HepG2 (cell line): Measurements from ENCODE around the gene SRCIN1. TPM values are rescaled to one million over a fixed set of nuclear protein-coding genes. Genes with fewer than 3 reads are reported as not detected.

Experiments
- ARHGAP35 ChIP-seq: sonication (generic); formaldehyde crosslinking; IDR thresholded peaks from 2 replicates; pipeline ENCODE4 v1.9.0; 2022; ENCODE audit warnings: mild to moderate bottlenecking, inconsistent platforms, moderate library complexity, missing genetic modification reagents, borderline replicate concordance
- CBX2 ChIP-seq, 2 experiments: fragments of 200-600 bp in 1 of 2; sonication (generic); formaldehyde crosslinking in 1 of 2; IDR thresholded peaks; 2 replicates each; pipeline versions ENCODE4 v1.7.0 to v1.8.1; 2018 to 2022; ENCODE audit warnings: low read depth in 2 of 2, low read length in 1 of 2, mild to moderate bottlenecking in 1 of 2, missing genetic modification reagents in 1 of 2
- CCDC6 ChIP-seq: sonication (generic); formaldehyde crosslinking; IDR thresholded peaks from 2 replicates; pipeline ENCODE4 v1.8.1; 2022; ENCODE audit warnings: mild to moderate bottlenecking, missing genetic modification reagents, moderate library complexity
- CHD4 ChIP-seq: fragments of 200-600 bp; sonication (generic); IDR thresholded peaks from 2 replicates; pipeline ENCODE4 v1.7.0; 2017; ENCODE audit warnings: mild to moderate bottlenecking, low read length, borderline replicate concordance
- HDAC2 ChIP-seq: sonication (generic); formaldehyde crosslinking; IDR thresholded peaks from 2 replicates; pipeline ENCODE4 v1.4.0; 2020; ENCODE audit warnings: missing genetic modification reagents
- KDM5A ChIP-seq: fragments of 200-600 bp; sonication (generic); IDR thresholded peaks from 2 replicates; pipeline ENCODE4 v1.7.0; 2018; ENCODE audit warnings: antibody characterized with exemption, mild to moderate bottlenecking, low read length, borderline replicate concordance
- MED8 ChIP-seq: sonication (generic); formaldehyde crosslinking; IDR thresholded peaks from 2 replicates; pipeline ENCODE4 v1.8.1; 2023; ENCODE audit warnings: mild to moderate bottlenecking, missing genetic modification reagents; ENCODE audit not compliant: insufficient replicate concordance
- NCOA1 ChIP-seq: sonication (generic); formaldehyde crosslinking; IDR thresholded peaks from 2 replicates; pipeline ENCODE4 v1.9.0; 2021; ENCODE audit warnings: missing genetic modification reagents
- RAD21 ChIP-seq: fragments of 450-650 bp; formaldehyde crosslinking; IDR thresholded peaks from 2 replicates; pipeline ENCODE4 v1.5.0; 2020; ENCODE audit warnings: mild to moderate bottlenecking
- REPIN1 ChIP-seq: sonication (generic); formaldehyde crosslinking; IDR thresholded peaks from 2 replicates; pipeline ENCODE4 v1.8.0; 2022; ENCODE audit warnings: missing genetic modification reagents, low read depth, mild to moderate bottlenecking, borderline replicate concordance
- U2AF1 ChIP-seq: fragments of 200-400 bp; formaldehyde crosslinking; optimal IDR thresholded peaks from 2 replicates; pipeline ENCODE3; 2017; ENCODE audit warnings: mild to moderate bottlenecking, low read depth, low read length
- YEATS2 ChIP-seq: sonication (generic); formaldehyde crosslinking; IDR thresholded peaks from 2 replicates; pipeline ENCODE4 v1.4.0; 2020; ENCODE audit warnings: missing genetic modification reagents, borderline replicate concordance
- ZBTB21 ChIP-seq: sonication (generic); formaldehyde crosslinking; IDR thresholded peaks from 2 replicates; pipeline ENCODE4 v1.4.0; 2020; ENCODE audit warnings: missing genetic modification reagents
- ZNF329 ChIP-seq: sonication (generic); formaldehyde crosslinking; IDR thresholded peaks from 2 replicates; pipeline ENCODE4 v1.9.0; 2021; ENCODE audit warnings: low read depth, mild to moderate bottlenecking, missing genetic modification reagents
- ZNF34 ChIP-seq: sonication (generic); formaldehyde crosslinking; IDR thresholded peaks from 2 replicates; pipeline ENCODE4 v1.4.0; 2020; ENCODE audit warnings: mild to moderate bottlenecking, missing genetic modification reagents, borderline replicate concordance
- ZNF547 ChIP-seq: sonication (generic); formaldehyde crosslinking; IDR thresholded peaks from 2 replicates; pipeline ENCODE4 v1.5.1; 2020; ENCODE audit warnings: mild to moderate bottlenecking, missing genetic modification reagents
- ZNF570 ChIP-seq: sonication (generic); formaldehyde crosslinking; IDR thresholded peaks from 2 replicates; pipeline ENCODE4 v1.4.0; 2020; ENCODE audit warnings: mild to moderate bottlenecking, missing genetic modification reagents, borderline replicate concordance
- ZNF644 ChIP-seq: IDR thresholded peaks from 2 replicates; pipeline ENCODE4 v1.6.1; 2016; ENCODE audit warnings: low read depth
- ZNF766 ChIP-seq: sonication (generic); formaldehyde crosslinking; IDR thresholded peaks from 2 replicates; pipeline ENCODE4 v1.5.0; 2020; ENCODE audit warnings: missing genetic modification reagents, borderline replicate concordance
- ZNF839 ChIP-seq: sonication (generic); formaldehyde crosslinking; IDR thresholded peaks from 2 replicates; pipeline ENCODE4 v1.4.0; 2020; ENCODE audit warnings: missing genetic modification reagents, mild to moderate bottlenecking, borderline replicate concordance
- polyA plus RNA-seq, 8 experiments: library from polyadenylated mRNA; depleted of rRNA in 3 of 8; stranded (reverse) in 7 of 8; unstranded in 1 of 8; fragments of >200 nt; fragmentation: Illumina TruSeq in 4 of 8; extraction: Trizol in 4 of 8; gene quantifications; 2 replicates each; pipeline versions ENCODE4 v1.2.1 to v1.2.3, GENCODE V29; 2011 to 2016; ENCODE audit warnings: low read depth in 4 of 8, missing spikeins in 1 of 8, mixed read lengths in 1 of 8; ENCODE audit not compliant: insufficient read depth in 1 of 8
- total RNA-seq, 5 experiments: library from RNA; depleted of rRNA; stranded (reverse); fragments of >200 nt; fragmentation: Illumina TruSeq; extraction: Trizol; gene quantifications; 2 replicates each; pipeline ENCODE4 v1.2.3, GENCODE V29; 2016; ENCODE audit warnings: low read depth in 1 of 5
- TF ChIP-seq, protein P1 (sequence below): sonication (generic); formaldehyde crosslinking; IDR thresholded peaks from 2 replicates; pipeline ENCODE4 v1.8.0; 2022; ENCODE audit warnings: mild to moderate bottlenecking, missing genetic modification reagents, moderate library complexity
- TF ChIP-seq, protein P2 (sequence below): IDR thresholded peaks from 2 replicates; pipeline ENCODE4 v1.6.1; 2016; ENCODE audit warnings: low read depth, control low read depth
- TF ChIP-seq, protein P3 (sequence below): sonication (generic); formaldehyde crosslinking; IDR thresholded peaks from 2 replicates; pipeline ENCODE4 v1.4.0; 2020; ENCODE audit warnings: missing genetic modification reagents, borderline replicate concordance
- TF ChIP-seq, protein P4 (sequence below): sonication (generic); formaldehyde crosslinking; IDR thresholded peaks from 2 replicates; pipeline ENCODE4 v1.4.0; 2020; ENCODE audit warnings: mild to moderate bottlenecking, low read depth, missing genetic modification reagents

The SRCIN1 gene
- total and polyA plus RNA-seq, 2 of the 13 experiments (the other 11 are each of a cell fraction or from before 2014, with no cell fraction given), result 1.2 to 9.6 TPM

DNA sequence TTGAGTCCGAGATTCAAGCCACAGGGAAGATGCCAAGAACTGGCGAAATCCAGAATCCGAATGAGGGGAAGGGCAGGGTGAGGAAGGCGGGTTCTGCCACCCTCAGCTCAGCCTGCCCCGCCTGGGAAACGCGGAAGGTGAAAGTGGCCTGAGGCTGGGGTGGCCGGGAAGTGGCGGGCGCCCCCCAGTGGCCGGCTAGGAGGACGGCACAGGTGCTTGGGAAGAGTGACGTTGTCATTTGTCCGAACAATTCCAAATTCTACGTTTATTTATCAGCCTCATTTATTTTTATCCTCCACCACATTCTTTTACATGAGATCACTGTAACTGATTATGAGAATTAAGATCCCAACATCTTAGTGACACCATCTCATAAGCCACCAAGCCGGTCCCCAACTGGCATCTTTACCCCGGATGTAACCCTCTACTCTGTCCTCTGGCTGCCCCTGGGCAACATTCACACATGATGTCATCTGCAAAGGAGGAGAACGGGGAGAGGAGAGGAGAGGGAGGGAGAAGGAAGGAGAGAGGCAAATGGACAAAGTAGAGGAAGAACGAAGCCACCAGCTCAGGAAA is 21.3 kb downstream of the SRCIN1 start (continued):
- TF ChIP-seq ZNF570 (CRISPR knock-in tag) (no peak), CBX2 (IDR thresholded peaks at IDR 0.05; ENCODE audit: low read depth, low read length) (no peak), CBX2 (CRISPR knock-in tag; IDR thresholded peaks at IDR 0.05; ENCODE audit: low read depth) (no peak), ZNF34 (no peak), ZNF329 (CRISPR knock-in tag) (no peak), ARHGAP35 (CRISPR knock-in tag) (no peak), CCDC6 (CRISPR knock-in tag) (0 out of 2 replicates have a peak, but pooled peaks have one; percentile 24), U2AF1 (no peak), HDAC2 (CRISPR knock-in tag) (peak; percentile 45; the same call in 1 of the 2 replicates), NCOA1 (CRISPR knock-in tag) (no peak), YEATS2 (peak; percentile 33; the same call in 1 of the 2 replicates), ZNF839 (CRISPR knock-in tag) (0 out of 2 replicates have a peak, but pooled peaks have one; percentile 18), ZNF644 (CRISPR knock-in tag) (no peak), KDM5A (no peak), RAD21 (CRISPR knock-in tag) (peak; percentile 91), ZBTB21 (CRISPR knock-in tag) (no peak), MED8 (CRISPR knock-in tag) (no peak), REPIN1 (CRISPR knock-in tag) (peak; percentile 64; the same call in 1 of the 2 replicates), ZNF766 (CRISPR knock-in tag) (no peak), CHD4 (no peak), ZNF547 (CRISPR knock-in tag) (peak; percentile 69)
- TF ChIP-seq, protein P1, sequence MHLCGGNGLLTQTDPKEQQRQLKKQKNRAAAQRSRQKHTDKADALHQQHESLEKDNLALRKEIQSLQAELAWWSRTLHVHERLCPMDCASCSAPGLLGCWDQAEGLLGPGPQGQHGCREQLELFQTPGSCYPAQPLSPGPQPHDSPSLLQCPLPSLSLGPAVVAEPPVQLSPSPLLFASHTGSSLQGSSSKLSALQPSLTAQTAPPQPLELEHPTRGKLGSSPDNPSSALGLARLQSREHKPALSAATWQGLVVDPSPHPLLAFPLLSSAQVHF (CRISPR knock-in tag), result no peak
- TF ChIP-seq, protein P2, sequence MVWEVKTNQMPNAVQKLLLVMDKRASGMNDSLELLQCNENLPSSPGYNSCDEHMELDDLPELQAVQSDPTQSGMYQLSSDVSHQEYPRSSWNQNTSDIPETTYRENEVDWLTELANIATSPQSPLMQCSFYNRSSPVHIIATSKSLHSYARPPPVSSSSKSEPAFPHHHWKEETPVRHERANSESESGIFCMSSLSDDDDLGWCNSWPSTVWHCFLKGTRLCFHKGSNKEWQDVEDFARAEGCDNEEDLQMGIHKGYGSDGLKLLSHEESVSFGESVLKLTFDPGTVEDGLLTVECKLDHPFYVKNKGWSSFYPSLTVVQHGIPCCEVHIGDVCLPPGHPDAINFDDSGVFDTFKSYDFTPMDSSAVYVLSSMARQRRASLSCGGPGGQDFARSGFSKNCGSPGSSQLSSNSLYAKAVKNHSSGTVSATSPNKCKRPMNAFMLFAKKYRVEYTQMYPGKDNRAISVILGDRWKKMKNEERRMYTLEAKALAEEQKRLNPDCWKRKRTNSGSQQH (CRISPR knock-in tag), result 0 out of 2 replicates have a peak, but pooled peaks have one; percentile 53
- TF ChIP-seq, protein P3, sequence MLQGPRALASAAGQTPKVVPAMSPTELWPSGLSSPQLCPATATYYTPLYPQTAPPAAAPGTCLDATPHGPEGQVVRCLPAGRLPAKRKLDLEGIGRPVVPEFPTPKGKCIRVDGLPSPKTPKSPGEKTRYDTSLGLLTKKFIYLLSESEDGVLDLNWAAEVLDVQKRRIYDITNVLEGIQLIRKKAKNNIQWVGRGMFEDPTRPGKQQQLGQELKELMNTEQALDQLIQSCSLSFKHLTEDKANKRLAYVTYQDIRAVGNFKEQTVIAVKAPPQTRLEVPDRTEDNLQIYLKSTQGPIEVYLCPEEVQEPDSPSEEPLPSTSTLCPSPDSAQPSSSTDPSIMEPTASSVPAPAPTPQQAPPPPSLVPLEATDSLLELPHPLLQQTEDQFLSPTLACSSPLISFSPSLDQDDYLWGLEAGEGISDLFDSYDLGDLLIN (CRISPR knock-in tag), result no peak
- TF ChIP-seq, protein P4, sequence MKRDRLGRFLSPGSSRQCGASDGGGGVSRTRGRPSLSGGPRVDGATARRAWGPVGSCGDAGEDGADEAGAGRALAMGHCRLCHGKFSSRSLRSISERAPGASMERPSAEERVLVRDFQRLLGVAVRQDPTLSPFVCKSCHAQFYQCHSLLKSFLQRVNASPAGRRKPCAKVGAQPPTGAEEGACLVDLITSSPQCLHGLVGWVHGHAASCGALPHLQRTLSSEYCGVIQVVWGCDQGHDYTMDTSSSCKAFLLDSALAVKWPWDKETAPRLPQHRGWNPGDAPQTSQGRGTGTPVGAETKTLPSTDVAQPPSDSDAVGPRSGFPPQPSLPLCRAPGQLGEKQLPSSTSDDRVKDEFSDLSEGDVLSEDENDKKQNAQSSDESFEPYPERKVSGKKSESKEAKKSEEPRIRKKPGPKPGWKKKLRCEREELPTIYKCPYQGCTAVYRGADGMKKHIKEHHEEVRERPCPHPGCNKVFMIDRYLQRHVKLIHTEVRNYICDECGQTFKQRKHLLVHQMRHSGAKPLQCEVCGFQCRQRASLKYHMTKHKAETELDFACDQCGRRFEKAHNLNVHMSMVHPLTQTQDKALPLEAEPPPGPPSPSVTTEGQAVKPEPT (CRISPR knock-in tag), result no peak
